Measurements from ENCODE around the gene BRD3.

The BRD3 gene

GRCh38 chr9:134034215-134035040, 33.4 kb downstream of the BRD3 start:
- H3K4me3 ChIP-seq (ENCODE audit: low read depth, low read length), result no peak overlapping the region
- TF ChIP-seq CTCF (IDR thresholded peaks at IDR 0.05; ENCODE audit: borderline replicate concordance, insufficient read depth, low read depth, low read length), result no peak

GRCh38 chr9:134033516-134034214, 34.2 kb downstream of the BRD3 start:
- no peak overlapping the region for H3K4me3 ChIP-seq (ENCODE audit: low read depth, low read length)
- TF ChIP-seq CTCF (IDR thresholded peaks at IDR 0.05; ENCODE audit: borderline replicate concordance, insufficient read depth, low read depth, low read length), result no peak

- no peak overlapping the region for H3K4me3 ChIP-seq (ENCODE audit: low read depth, low read length)
- TF ChIP-seq CTCF (IDR thresholded peaks at IDR 0.05; ENCODE audit: borderline replicate concordance, insufficient read depth, low read depth, low read length), result no peak
Measured at GRCh38 chr9:134032456-134033222, 35.2 kb downstream of the BRD3 start.

GRCh38 chr9:134031783-134032182, 36.0 kb downstream of the BRD3 start:
- no peak for TF ChIP-seq CTCF (IDR thresholded peaks at IDR 0.05; ENCODE audit: borderline replicate concordance, insufficient read depth, low read depth, low read length)
- H3K4me3 ChIP-seq (ENCODE audit: low read depth, low read length), result no peak overlapping the region

GRCh38 chr9:134030821-134031470, 36.9 kb downstream of the BRD3 start:
- no peak for TF ChIP-seq CTCF (IDR thresholded peaks at IDR 0.05; ENCODE audit: borderline replicate concordance, insufficient read depth, low read depth, low read length)
- no peak overlapping the region for H3K4me3 ChIP-seq (ENCODE audit: low read depth, low read length)

GRCh38 chr9:134029248-134030226, 38.3 kb downstream of the BRD3 start:
- H3K4me3 ChIP-seq (ENCODE audit: low read depth, low read length), result no peak overlapping the region
- no peak for TF ChIP-seq CTCF (IDR thresholded peaks at IDR 0.05; ENCODE audit: borderline replicate concordance, insufficient read depth, low read depth, low read length)

Data from GM12875 (cell line).